Measurements from ENCODE around the gene DNAH17.
A peak's percentile ranks its signal among the peaks of the same experiment; 100 is the strongest.

DNAH17 gene

GRCh38 chr17:78397681-78398101 is 179.5 kb downstream of the DNAH17 start:
- no peak overlapping the region for H3K4me3 ChIP-seq (ENCODE audit: low read depth, low read length)
- DNase-seq (ENCODE audit: low read depth) = no peak
- TF ChIP-seq CTCF (IDR thresholded peaks at IDR 0.05; ENCODE audit: control insufficient read depth, extremely low read depth, insufficient read depth) = no peak

DNA sequence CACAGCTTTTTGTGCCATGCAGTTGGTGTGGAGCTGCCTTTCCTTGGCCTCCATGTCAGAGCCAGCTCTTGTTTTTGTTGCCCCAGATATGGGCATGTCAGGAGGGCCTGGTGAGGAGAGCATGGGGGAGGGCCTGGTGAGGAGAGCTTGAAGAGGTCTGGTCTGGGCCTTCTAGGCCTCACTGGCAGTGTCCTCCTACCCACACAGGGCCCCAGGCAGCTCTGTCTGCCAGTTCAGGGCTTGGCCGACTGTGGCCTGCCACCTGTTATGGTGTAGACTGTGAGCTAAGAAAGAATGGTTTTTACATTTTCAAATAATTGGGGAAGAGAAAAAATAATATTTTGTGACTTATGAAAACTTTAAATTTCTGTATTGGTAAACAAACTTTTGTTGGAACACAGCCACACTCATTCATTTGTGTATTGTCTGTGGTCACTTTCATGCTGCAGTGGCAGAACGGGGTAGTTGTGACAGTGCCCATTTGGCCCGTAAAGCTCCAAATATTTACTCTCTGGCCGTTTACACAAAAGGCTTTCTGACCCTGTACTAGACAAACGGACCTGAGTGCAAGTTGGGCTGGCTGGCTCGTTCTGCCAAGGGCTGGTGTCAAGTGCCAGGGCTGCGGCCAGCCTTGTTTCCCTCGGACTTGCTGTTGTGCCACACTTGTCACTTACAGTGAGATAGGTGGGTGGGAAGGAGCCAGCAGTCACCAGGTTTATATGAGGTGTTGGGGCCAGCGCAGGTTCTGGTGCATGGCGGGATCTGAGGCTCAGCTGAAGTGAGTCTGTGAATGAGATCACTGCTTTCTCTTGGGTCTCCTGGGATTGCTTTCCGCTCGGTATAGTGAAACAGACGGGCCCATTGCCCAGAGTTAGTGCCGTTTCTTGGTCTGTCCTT is 180.5 kb downstream of the DNAH17 start:
- TF ChIP-seq CTCF (IDR thresholded peaks at IDR 0.05; ENCODE audit: control insufficient read depth, extremely low read depth, insufficient read depth) = no peak
- no peak overlapping the region for H3K4me3 ChIP-seq (ENCODE audit: low read depth, low read length)
- DNase-seq (ENCODE audit: low read depth) = peak; percentile 85

DNA sequence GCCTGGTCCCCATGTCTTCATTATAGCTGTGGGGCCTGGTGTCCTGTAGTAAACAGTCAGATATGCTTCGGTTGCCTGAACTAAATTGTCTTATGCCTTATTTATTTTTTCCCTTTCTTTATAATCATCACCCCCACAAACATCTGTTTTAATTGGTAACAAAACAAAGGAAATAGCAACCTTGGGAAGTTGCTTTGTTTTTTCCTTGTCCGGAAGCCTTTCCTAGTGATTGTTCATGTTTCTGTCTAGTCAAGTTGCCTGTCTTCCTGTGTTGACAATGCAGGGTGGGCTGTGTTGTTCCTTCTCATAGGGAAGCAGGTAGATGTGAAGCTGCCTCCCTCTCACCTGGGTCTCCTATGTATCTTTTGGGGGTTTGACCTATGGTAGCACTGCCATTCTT is 182.0 kb downstream of the DNAH17 start:
- no peak overlapping the region for H3K4me3 ChIP-seq (ENCODE audit: low read depth, low read length)
- no peak for TF ChIP-seq CTCF (IDR thresholded peaks at IDR 0.05; ENCODE audit: control insufficient read depth, extremely low read depth, insufficient read depth)
- no peak for DNase-seq (ENCODE audit: low read depth)

DNA sequence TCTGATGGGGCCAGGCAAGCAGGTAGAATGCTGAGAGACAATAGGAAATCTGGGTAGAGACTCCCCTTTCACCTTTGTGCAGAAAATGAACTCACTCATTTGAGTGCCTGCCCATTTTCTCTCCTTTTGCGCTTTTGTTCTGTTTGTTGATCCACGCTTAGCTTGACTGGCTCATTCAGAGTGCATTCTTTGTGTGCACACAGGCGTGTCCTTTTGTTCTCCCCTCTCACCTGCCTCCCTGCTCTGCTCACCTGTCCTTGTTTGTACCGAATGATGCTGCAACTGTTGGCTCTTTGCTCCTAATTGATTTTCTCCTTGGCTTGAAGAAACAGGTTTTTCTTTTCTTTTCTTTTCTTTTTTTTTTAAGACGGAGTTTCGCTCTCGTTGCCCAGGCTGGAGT is 183.0 kb downstream of the DNAH17 start:
- no peak for DNase-seq (ENCODE audit: low read depth)
- no peak for TF ChIP-seq CTCF (IDR thresholded peaks at IDR 0.05; ENCODE audit: control insufficient read depth, extremely low read depth, insufficient read depth)
- H3K4me3 ChIP-seq (ENCODE audit: low read depth, low read length) = no peak overlapping the region

DNA sequence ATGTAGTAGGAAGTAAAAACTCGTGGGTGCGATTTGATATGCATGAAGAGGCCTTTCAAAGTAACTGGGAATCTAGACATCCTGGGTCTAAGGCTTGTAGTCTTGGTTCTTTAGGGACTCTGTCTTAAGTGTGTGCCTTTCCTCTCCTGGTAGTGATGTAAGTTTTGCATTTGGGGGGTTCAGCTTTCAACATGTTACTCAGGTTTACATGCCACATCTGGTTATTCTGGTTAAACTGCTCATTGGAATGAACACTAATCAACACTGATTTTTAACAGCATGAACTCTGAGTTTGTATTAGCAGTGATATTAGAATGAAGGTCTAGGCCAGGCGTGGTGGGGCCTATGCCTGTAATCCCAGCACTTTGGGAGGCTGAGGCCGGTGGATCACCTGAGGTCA is 183.6 kb downstream of the DNAH17 start:
- TF ChIP-seq CTCF (IDR thresholded peaks at IDR 0.05; ENCODE audit: control insufficient read depth, extremely low read depth, insufficient read depth) = no peak
- no peak overlapping the region for H3K4me3 ChIP-seq (ENCODE audit: low read depth, low read length)
- DNase-seq (ENCODE audit: low read depth) = no peak

DNA sequence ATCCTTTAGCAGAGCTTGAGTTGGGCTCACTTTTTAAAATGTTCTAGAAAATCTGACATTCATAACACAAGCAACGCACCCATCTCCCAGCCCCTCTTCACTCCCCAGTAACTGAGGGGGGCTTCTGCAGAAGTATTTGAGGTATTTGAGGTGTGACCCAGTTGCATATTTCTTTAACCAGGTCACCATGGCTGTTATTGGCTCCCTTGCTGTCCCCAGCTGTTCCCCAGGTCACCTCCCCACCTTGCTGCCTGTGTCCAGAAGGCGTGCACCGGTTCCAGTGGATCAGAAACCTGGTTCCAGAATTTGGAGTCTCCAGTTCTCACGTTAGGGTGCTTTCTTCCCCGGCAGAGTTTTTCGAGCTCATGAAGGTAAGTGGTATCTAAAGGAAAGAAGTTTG is 184.9 kb downstream of the DNAH17 start:
- no peak for TF ChIP-seq CTCF (IDR thresholded peaks at IDR 0.05; ENCODE audit: control insufficient read depth, extremely low read depth, insufficient read depth)
- H3K4me3 ChIP-seq (ENCODE audit: low read depth, low read length) = no peak overlapping the region
- no peak for DNase-seq (ENCODE audit: low read depth)

DNA sequence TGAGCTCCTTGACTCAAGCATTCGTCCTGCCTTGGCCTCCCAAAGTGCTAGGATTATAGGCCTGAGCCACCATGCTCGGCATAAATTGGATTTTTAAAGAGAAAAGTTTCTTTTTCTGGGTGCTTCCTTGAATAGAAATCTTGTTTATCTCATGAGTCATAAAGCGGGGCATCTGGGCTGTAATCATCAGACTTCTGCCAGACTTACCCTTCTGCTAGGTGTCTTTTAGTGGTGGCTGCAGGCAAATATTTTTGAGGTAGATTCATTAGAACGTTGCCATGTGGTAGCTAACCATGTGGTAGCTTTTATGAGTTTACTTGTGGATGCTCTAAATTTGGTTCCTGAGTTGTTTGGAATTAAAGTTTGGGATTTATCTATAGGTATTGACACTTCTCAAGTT is 185.4 kb downstream of the DNAH17 start:
- no peak overlapping the region for H3K4me3 ChIP-seq (ENCODE audit: low read depth, low read length)
- DNase-seq (ENCODE audit: low read depth) = no peak
- TF ChIP-seq CTCF (IDR thresholded peaks at IDR 0.05; ENCODE audit: control insufficient read depth, extremely low read depth, insufficient read depth) = no peak

Measured in LNCaP clone FGC (cell line).